Gastrocnemius medialis (tissue), 4 donors: ENCODE results near the gene COL6A6.

Experiments
- POLR2A ChIP-seq, 2 donors: fragments of 450-650 bp; IDR thresholded peaks; one replicate each; pipeline ENCODE4 v1.6.1; 2017; ENCODE audit warnings: antibody characterized with exemption in 2 of 2, mild to moderate bottlenecking in 2 of 2, moderate library complexity in 2 of 2
- TF ChIP-seq, protein P1 (sequence below), 5 experiments: fragments of 450-650 bp in 3 of 5; fragments of 200-600 bp in 2 of 5; sonication (generic) in 2 of 5; IDR thresholded peaks in 4 of 5; conservative IDR thresholded peaks in 1 of 5; 1 replicate in 4 of 5; 2 replicates in 1 of 5; pipeline ENCODE4 v1.5.1; 2016 to 2019; ENCODE audit warnings: antibody characterized with exemption in 5 of 5, mild to moderate bottlenecking in 3 of 5, moderate library complexity in 3 of 5

DNA sequence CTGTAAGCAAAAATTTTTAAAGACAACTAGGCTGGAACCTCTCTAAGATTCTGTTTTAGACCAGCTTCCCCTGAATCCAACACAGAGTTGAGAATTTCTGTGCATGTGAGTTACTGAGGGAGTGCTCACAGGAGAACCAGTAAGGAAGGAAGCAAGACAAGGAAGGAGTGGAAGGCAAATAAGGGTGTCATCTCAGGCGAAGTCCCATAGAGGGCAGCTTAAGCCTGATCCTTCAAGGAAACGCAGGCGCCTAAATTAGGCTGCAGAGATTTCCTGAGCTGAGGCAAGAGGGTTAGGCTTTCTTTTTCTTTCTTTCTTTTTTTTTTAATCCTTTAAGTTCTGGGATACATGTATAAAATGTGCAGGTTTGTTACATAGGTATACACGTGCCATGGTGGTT lies 36.2 kb upstream of the COL6A6 start:
- TF ChIP-seq POLR2A (IDR thresholded peaks at IDR 0.05) = no peak
- TF ChIP-seq, protein P1, sequence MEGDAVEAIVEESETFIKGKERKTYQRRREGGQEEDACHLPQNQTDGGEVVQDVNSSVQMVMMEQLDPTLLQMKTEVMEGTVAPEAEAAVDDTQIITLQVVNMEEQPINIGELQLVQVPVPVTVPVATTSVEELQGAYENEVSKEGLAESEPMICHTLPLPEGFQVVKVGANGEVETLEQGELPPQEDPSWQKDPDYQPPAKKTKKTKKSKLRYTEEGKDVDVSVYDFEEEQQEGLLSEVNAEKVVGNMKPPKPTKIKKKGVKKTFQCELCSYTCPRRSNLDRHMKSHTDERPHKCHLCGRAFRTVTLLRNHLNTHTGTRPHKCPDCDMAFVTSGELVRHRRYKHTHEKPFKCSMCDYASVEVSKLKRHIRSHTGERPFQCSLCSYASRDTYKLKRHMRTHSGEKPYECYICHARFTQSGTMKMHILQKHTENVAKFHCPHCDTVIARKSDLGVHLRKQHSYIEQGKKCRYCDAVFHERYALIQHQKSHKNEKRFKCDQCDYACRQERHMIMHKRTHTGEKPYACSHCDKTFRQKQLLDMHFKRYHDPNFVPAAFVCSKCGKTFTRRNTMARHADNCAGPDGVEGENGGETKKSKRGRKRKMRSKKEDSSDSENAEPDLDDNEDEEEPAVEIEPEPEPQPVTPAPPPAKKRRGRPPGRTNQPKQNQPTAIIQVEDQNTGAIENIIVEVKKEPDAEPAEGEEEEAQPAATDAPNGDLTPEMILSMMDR (IDR thresholded peaks at IDR 0.05 in 4 of 5, conservative IDR thresholded peaks at IDR 0.05 in 1 of 5) = no peak
